NOMO-1 treated with dmso at 0.1 percent for 144 hours (cell line): ENCODE measurements around the gene CPLANE2.

ENCODE experiments used
- DNase-seq: peaks from one replicate; lab custom pipeline; 2025; ENCODE audit not compliant: unreplicated experiment; lab: John Stamatoyannopoulos, UW

The CPLANE2 gene

GRCh38 chr1:16191916-16192546 lies 45.0 kb downstream of the CPLANE2 start:
- DNase-seq: no peak

- no peak for DNase-seq
These were observed 45.7 kb downstream of the CPLANE2 start for GRCh38 chr1:16191309-16191708.

GRCh38 chr1:16189921-16190621 lies 46.9 kb downstream of the CPLANE2 start:
- no peak for DNase-seq

- no peak for DNase-seq
These were observed 48.0 kb downstream of the CPLANE2 start for GRCh38 chr1:16189003-16189402.

GRCh38 chr1:16187748-16188401 lies 49.1 kb downstream of the CPLANE2 start:
- peak; percentile 37 for DNase-seq

- DNase-seq: no peak
These were observed 50.2 kb downstream of the CPLANE2 start for GRCh38 chr1:16186655-16187235.

GRCh38 chr1:16184557-16185303 lies 52.3 kb downstream of the CPLANE2 start:
- no peak for DNase-seq

- DNase-seq: no peak
These were observed 53.0 kb downstream of the CPLANE2 start for GRCh38 chr1:16183765-16184556.

GRCh38 chr1:16183179-16183578 lies 53.8 kb downstream of the CPLANE2 start:
- DNase-seq: no peak

- no peak for DNase-seq
These were observed 54.9 kb downstream of the CPLANE2 start for GRCh38 chr1:16181887-16182719.
